Heart right ventricle (tissue), 16 donors: ENCODE results near the gene CHST1. TPM values are rescaled to one million over a fixed set of nuclear protein-coding genes. Genes with fewer than 3 reads are reported as not detected.

Experiments
- ATAC-seq, 8 donors: fragments of 200-7000 bp; cut with Tn5 transposase; one replicate each; pipeline ENCODE4 v1.9.1; 2020; ENCODE audit warnings: mild to moderate bottlenecking in 8 of 8, moderate library complexity in 8 of 8, moderate number of reproducible peaks in 1 of 8
- DNase-seq, 2 donors: peaks; one replicate each; pipeline ENCODE4 v3.0.0-alpha.2; 2020
- H3K27ac ChIP-seq, 10 donors: fragments of 200-600 bp; sonication (generic) in 2 of 10; one replicate each; pipeline versions ENCODE4 v1.5.0 to v1.8.0; 2020 to 2022; ENCODE audit warnings: mild to moderate bottlenecking in 3 of 10
- H3K27me3 ChIP-seq, 7 donors: fragments of 200-600 bp; one replicate each; pipeline ENCODE4 v1.8.0; 2021 to 2022; ENCODE audit warnings: mild to moderate bottlenecking in 2 of 7
- H3K36me3 ChIP-seq, 9 donors: fragments of 200-600 bp; sonication (generic) in 1 of 9; one replicate each; pipeline versions ENCODE4 v1.5.0 to v1.8.0; 2020 to 2022; ENCODE audit warnings: mild to moderate bottlenecking in 2 of 9
- H3K4me1 ChIP-seq, 9 donors: fragments of 200-600 bp; sonication (generic) in 1 of 9; one replicate each; pipeline versions ENCODE4 v1.5.0 to v1.8.0; 2020 to 2022; ENCODE audit warnings: mild to moderate bottlenecking in 4 of 9
- H3K4me3 ChIP-seq, 10 donors: fragments of 200-600 bp; sonication (generic) in 2 of 10; one replicate each; pipeline versions ENCODE4 v1.5.0 to v1.8.0; 2020 to 2022; ENCODE audit warnings: mild to moderate bottlenecking in 7 of 10, moderate library complexity in 2 of 10
- H3K9me3 ChIP-seq, 11 donors: fragments of 200-600 bp in 10 of 11; sonication (generic) in 2 of 11; one replicate each; pipeline versions ENCODE4 v1.5.0 to v1.8.0; 2013 to 2022; ENCODE audit warnings: mild to moderate bottlenecking in 2 of 11, control low read depth in 1 of 11, moderate library complexity in 1 of 11
- WGBS, 2 donors: extraction: QIAGEN DNeasy Blood & Tissue Kit; methylation state at CpG; one replicate each; pipeline ENCODE4 v1.1.7; 2013; ENCODE audit warnings: inconsistent platforms in 1 of 2; 5-methylcytosine and 5-hydroxymethylcytosine counted together
- intact Hi-C, 10 donors: fragments of 100-400 bp; cut with DNase I; formaldehyde crosslinking; loops; one replicate each; pipeline versions ENCODE4 v1.11.1 to v1.14.2; 2022
- polyA plus RNA-seq, 2 donors: library from polyadenylated mRNA; stranded (reverse); fragments of 200-250 nt; gene quantifications; one replicate each; pipeline ENCODE4 v1.2.3, GENCODE V29; 2013
- total RNA-seq, 10 donors: library from RNA; stranded (reverse); fragmentation: NEBNext Ultra II Directional in 3 of 10; extraction: Animal tissue kit (Norgen Biotek cat#: 25700) in 3 of 10; gene quantifications; one replicate each; pipeline versions ENCODE4 v1.2.1 to v1.2.4, GENCODE V29; 2021 to 2023
- TF ChIP-seq, protein P1 (sequence below), 9 donors: fragments of 200-600 bp; sonication (generic) in 2 of 9; IDR thresholded peaks; one replicate each; pipeline versions ENCODE4 v1.5.0 to v1.8.0; 2021 to 2022; ENCODE audit warnings: antibody characterized with exemption in 9 of 9, mild to moderate bottlenecking in 5 of 9, moderate library complexity in 1 of 9
- donor health status: Arrhythmogenic right ventricular cardiomyopathy.
- donor health status: ischemic (EF 13 %, LVEDD 7.1; RV severe dilation, severe dysfunction).
- donor health status: healthy with polysubstance abuse.
- donor health status: DM: no; HTN: yes; CAD: no.
- donor health status: DM: no; HTN: no; CAD: no.
- donor health status: ischemic (EF 25% LVEDD 6.9; RV normal size, moderate dysfunction).
- donor health status: ischemic (EF 25% LVEDD 5.7; RV mildly dilated, moderate dysfunction).
- donor health status: healthy.
- donor health status: DM: yes; HTN: yes; CAD: no.
- donor health status: Ischemic cardiomyopathy.
- donor health status: ischemic (EF 35%, LVEDD 5.7; RV mildly dilated, moderate dysfunction).
- donor health status: nonischemic (EF 11% LVEDD 7.7; RV severe dilation, severe dysfunction).
- donor health status: DM: yes; HTN: yes; CAD: no.
- donor health status: PGD.
- donor health status: ischemic (EF 29% LVEDD 5.4; RV normal size, mild dysfunction).
- donor health status: nonischemic (EF 23%, LVEDD 6.1; RV moderate dilation, normal function).

CHST1 gene
- total and polyA plus RNA-seq, 12 donors, result 0.53 to 7.7 (median 1.9) TPM

- peaks cover 0 to 42% (median 13%) of the 10 kb centered on the region in 9 donors for H3K4me1 ChIP-seq
- no peaks in the 10 kb centered on the region for H3K9me3 ChIP-seq
- H3K36me3 ChIP-seq, result peaks cover 0 to 16% (median 0%) of the 10 kb centered on the region in 9 donors
- intact Hi-C loops, result loop anchor here in 1 of 10 donors (5.0 kb wide), 1 partner anchor 44 kb away; no protein-coding TSS in a partner anchor
- TF ChIP-seq, protein P1, sequence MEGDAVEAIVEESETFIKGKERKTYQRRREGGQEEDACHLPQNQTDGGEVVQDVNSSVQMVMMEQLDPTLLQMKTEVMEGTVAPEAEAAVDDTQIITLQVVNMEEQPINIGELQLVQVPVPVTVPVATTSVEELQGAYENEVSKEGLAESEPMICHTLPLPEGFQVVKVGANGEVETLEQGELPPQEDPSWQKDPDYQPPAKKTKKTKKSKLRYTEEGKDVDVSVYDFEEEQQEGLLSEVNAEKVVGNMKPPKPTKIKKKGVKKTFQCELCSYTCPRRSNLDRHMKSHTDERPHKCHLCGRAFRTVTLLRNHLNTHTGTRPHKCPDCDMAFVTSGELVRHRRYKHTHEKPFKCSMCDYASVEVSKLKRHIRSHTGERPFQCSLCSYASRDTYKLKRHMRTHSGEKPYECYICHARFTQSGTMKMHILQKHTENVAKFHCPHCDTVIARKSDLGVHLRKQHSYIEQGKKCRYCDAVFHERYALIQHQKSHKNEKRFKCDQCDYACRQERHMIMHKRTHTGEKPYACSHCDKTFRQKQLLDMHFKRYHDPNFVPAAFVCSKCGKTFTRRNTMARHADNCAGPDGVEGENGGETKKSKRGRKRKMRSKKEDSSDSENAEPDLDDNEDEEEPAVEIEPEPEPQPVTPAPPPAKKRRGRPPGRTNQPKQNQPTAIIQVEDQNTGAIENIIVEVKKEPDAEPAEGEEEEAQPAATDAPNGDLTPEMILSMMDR (IDR thresholded peaks at IDR 0.05), result no peak
- ATAC-seq, result peak in 6 of 8 donors; percentile 45 to 68 (median 52)
- H3K27me3 ChIP-seq, result peaks cover 0 to 28% (median 10%) of the 10 kb centered on the region in 7 donors
- H3K27ac ChIP-seq, result no peak overlapping the region
- 92 to 100% methylated on average over 1 of the region's 1 CpG for WGBS, 2 donors
- no peak for DNase-seq
- H3K4me3 ChIP-seq, result no peak overlapping the region
Observed at GRCh38 chr11:45646275-45646927, 19.0 kb downstream of the CHST1 start.

DNA sequence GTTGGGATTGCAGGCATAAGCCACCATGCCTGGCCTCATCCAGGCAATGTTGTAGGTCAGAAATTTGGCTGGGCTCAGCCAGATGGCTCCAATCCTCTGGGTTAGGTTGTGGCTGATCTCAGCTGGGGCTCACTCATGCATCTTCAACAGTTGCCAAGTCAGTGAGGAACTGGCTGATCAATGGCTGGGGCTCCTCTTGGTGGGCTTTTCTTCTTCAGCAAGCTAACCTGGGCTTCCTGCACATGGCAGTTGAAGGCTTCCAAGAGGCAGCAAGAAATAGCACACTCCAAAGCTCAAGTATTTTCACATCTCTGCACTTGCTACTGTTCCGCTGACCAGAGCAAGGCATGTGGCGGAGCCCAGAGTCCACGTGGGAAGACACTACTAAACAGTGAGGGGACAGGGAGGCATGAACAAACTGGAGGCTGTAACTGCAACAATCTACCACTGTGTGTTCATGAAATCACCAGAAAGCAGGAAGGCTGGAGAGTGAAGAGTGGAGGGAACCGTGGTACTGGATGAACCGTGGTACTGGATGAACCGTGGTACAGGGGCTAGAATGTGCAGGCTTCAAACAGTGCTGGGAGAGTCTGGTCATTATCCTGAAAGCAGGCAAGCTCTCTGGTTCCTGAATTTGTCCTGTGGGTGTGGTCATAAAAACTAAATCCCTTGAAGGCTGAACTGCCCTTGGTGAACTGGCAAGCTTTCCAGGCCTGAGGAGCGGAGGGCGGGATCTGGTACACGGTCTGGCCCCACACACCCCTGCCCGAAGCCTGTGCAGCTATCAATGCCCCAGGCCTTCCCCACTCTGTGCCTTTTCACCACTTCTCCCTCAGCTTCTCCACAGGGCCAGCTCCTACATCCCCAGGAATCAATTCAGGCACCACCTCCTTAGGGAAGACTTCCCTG lies 20.2 kb downstream of the CHST1 start:
- peaks cover 0 to 8% (median 0%) of the 10 kb centered on the region in 9 donors for H3K36me3 ChIP-seq
- DNase-seq (no peak), ATAC-seq (no peak)
- peaks cover 0 to 21% (median 9%) of the 10 kb centered on the region in 7 donors for H3K27me3 ChIP-seq
- WGBS, 2 donors, result 93 to 94% methylated on average over 10 of the region's 10 CpGs
- TF ChIP-seq, protein P1 (IDR thresholded peaks at IDR 0.05), result no peak
- intact Hi-C loops, result loop anchor here in 3 of 10 donors (5.0 kb wide), 1 partner anchor 43 kb away; no protein-coding TSS in a partner anchor
- no peaks in the 10 kb centered on the region for H3K9me3 ChIP-seq
- H3K4me3 ChIP-seq, result no peak overlapping the region
- no peak overlapping the region for H3K27ac ChIP-seq
- H3K4me1 ChIP-seq, result peaks cover 0 to 42% (median 13%) of the 10 kb centered on the region in 9 donors

DNA sequence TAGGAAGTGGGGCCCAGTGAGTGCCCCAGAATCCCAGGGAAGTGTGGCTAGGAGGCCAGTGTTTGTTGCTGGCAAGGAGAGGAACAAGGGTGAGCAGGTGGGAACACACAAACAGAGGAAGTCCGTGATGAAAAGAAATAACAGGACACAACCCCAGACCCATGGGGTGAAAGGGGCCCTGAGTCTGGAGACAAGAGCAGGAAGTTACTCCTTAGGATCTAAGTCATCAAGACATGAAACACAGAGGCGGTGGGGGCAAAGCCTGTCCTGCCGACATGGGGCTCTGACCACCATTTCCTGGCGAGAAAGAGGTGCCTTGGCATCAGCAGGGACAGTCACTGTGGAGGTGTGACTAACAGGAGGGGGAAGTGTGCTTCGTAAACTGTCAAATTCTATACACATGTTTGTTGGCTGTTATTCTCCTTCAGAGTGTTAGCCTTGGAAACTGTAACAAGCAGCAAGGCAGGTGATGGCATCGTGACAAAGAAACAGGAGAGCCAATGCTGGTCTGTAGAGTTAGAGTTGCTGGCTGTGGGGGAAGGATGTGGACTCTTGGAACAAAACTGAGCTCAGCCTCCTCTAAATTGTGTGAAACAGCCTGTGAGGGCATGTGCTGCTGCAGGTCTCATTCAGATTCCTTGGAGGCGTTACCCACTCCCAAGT lies 21.7 kb downstream of the CHST1 start:
- Histone ChIP-seq H3K27me3 (peaks cover 0 to 13% (median 0%) of the 10 kb centered on the region in 7 donors), H3K4me3 (no peak overlapping the region), H3K36me3 (no peaks in the 10 kb centered on the region), H3K27ac (no peak overlapping the region), H3K9me3 (peaks cover 0 to 8% (median 0%) of the 10 kb centered on the region in 11 donors), H3K4me1 (peaks cover 0 to 42% (median 13%) of the 10 kb centered on the region in 9 donors)
- ATAC-seq (no peak), DNase-seq (no peak)
- intact Hi-C loops, result loop anchor here in 2 of 10 donors (5.0 kb wide), 1 partner anchor 41 kb away; no protein-coding TSS in a partner anchor
- TF ChIP-seq, protein P1 (IDR thresholded peaks at IDR 0.05), result no peak
- 57 to 58% methylated on average over 7 of the region's 7 CpGs for WGBS, 2 donors

- 48 to 56% methylated on average over 2 of the region's 2 CpGs for WGBS, 2 donors
- TF ChIP-seq, protein P1 (IDR thresholded peaks at IDR 0.05), result no peak
- Histone ChIP-seq H3K27me3 (peaks cover 0 to 8% (median 0%) of the 10 kb centered on the region in 7 donors), H3K4me1 (peaks cover 0 to 27% (median 6%) of the 10 kb centered on the region in 9 donors), H3K27ac (no peak overlapping the region), H3K4me3 (no peak overlapping the region), H3K36me3 (no peaks in the 10 kb centered on the region), H3K9me3 (peaks cover 0 to 18% (median 0%) of the 10 kb centered on the region in 11 donors)
- DNase-seq, result no peak
- ATAC-seq, result peak in 1 of 8 donors; percentile 10
- intact Hi-C loops, result loop anchor here in 2 of 10 donors (5.0 kb wide), 1 partner anchor 40 kb away; no protein-coding TSS in a partner anchor
Observed at GRCh38 chr11:45641961-45642360, 23.5 kb downstream of the CHST1 start.
